Astrocyte (in vitro differentiated cells and primary cell): Measurements from ENCODE around the gene POLR3C. TPM values are rescaled to one million over a fixed set of nuclear protein-coding genes. Genes with fewer than 3 reads are reported as not detected.

Source experiments
- DNase-seq: peaks from one replicate; pipeline ENCODE4 v3.0.0-alpha.2; 2010; ENCODE audit warnings: low read depth
- FAIRE-seq: peaks from 2 replicates; lab custom pipeline; 2011; peaks lifted over from hg19 to GRCh38; lab: Jason Lieb, UNC
- H2AFZ ChIP-seq: 2 replicates; pipeline ENCODE4 v1.6.0; 2012; ENCODE audit warnings: low read depth, low read length, inconsistent platforms
- H3K27ac ChIP-seq: 2 replicates; pipeline ENCODE4 v1.5.1; 2011; ENCODE audit warnings: low read depth, low read length, inconsistent platforms
- H3K27me3 ChIP-seq: 2 replicates; pipeline ENCODE4 v1.6.0; 2011; ENCODE audit warnings: low read length, inconsistent platforms; ENCODE audit not compliant: insufficient read depth
- H3K36me3 ChIP-seq: 2 replicates; pipeline ENCODE4 v1.5.1; 2011; ENCODE audit warnings: low read length, inconsistent platforms; ENCODE audit not compliant: insufficient read depth
- H3K4me1 ChIP-seq: 2 replicates; pipeline ENCODE4 v1.5.1; 2011; ENCODE audit warnings: low read length, inconsistent platforms; ENCODE audit not compliant: insufficient read depth
- H3K4me2 ChIP-seq: 2 replicates; pipeline ENCODE4 v1.6.0; 2012; ENCODE audit warnings: low read length, inconsistent platforms
- H3K4me3 ChIP-seq: 2 replicates; pipeline ENCODE4 v1.5.1; 2011; ENCODE audit warnings: low read depth, mild to moderate bottlenecking, low read length, inconsistent platforms; ENCODE audit not compliant: insufficient read depth
- H3K79me2 ChIP-seq: 2 replicates; pipeline ENCODE4 v1.6.0; 2012; ENCODE audit warnings: mild to moderate bottlenecking, low read length, inconsistent platforms; ENCODE audit not compliant: insufficient read depth
- H3K9ac ChIP-seq: 2 replicates; pipeline ENCODE4 v1.6.0; 2012; ENCODE audit warnings: mild to moderate bottlenecking, low read length, inconsistent platforms
- H3K9me3 ChIP-seq: 2 replicates; pipeline ENCODE4 v1.5.1; 2012; ENCODE audit warnings: low read depth, mild to moderate bottlenecking, low read length, inconsistent platforms; ENCODE audit not compliant: insufficient read depth
- H4K20me1 ChIP-seq: 2 replicates; pipeline ENCODE4 v1.6.0; 2012; ENCODE audit warnings: low read length, inconsistent platforms; ENCODE audit not compliant: insufficient read depth
- H3K27ac Mint-ChIP-seq: one replicate; pipeline ENCODE4 v1.8.0; 2021; ENCODE audit warnings: mild to moderate bottlenecking, mixed read lengths; ENCODE audit not compliant: unreplicated experiment
- H3K27me3 Mint-ChIP-seq: one replicate; pipeline ENCODE4 v1.8.0; 2021; ENCODE audit warnings: low read depth, mixed read lengths; ENCODE audit not compliant: unreplicated experiment
- H3K36me3 Mint-ChIP-seq: one replicate; pipeline ENCODE4 v1.8.0; 2021; ENCODE audit warnings: low read depth, mixed read lengths; ENCODE audit not compliant: unreplicated experiment
- H3K4me1 Mint-ChIP-seq: one replicate; pipeline ENCODE4 v1.8.0; 2021; ENCODE audit warnings: low read depth, mixed read lengths; ENCODE audit not compliant: unreplicated experiment
- H3K4me3 Mint-ChIP-seq: one replicate; pipeline ENCODE4 v1.8.0; 2021; ENCODE audit warnings: mild to moderate bottlenecking, moderate library complexity, mixed read lengths; ENCODE audit not compliant: unreplicated experiment
- H3K9me3 Mint-ChIP-seq: one replicate; pipeline ENCODE4 v1.8.0; 2021; ENCODE audit warnings: mild to moderate bottlenecking, mixed read lengths; ENCODE audit not compliant: unreplicated experiment
- CTCF ChIP-seq: IDR thresholded peaks from 2 replicates; pipeline ENCODE4 v1.5.1; 2011; ENCODE audit warnings: low read depth, mild to moderate bottlenecking, inconsistent platforms, low read length, moderate library complexity; ENCODE audit not compliant: insufficient read depth
- EZH2 ChIP-seq: IDR thresholded peaks from 2 replicates; pipeline ENCODE4 v1.6.1; 2012; ENCODE audit warnings: mild to moderate bottlenecking, low read length, inconsistent platforms; ENCODE audit not compliant: insufficient read depth
- total RNA-seq: library from RNA; stranded (reverse); gene quantifications from 2 replicates; pipeline ENCODE4 v1.2.1, GENCODE V29; 2021

Gene POLR3C
- total RNA-seq, 1 donor from 2014 or later, result 43.3 TPM

DNA sequence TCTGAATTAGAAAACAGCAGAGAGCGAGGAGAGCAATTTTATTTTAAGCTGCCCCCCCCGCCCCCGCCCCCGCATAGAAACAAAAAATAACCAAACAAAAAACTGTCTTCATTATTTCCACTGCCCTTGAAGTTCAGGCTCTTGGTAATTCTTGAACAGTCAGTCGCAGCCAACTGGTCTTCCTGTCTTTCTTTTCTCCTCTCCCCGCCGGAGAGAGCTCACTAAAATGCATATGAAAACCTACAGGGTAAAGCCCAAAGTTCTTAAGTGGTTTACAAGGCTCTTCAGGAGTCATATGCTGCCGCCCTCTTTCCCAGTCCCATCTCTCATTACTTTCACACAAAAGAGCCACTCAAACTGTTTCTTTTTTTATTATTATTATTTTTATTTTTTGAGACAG, 62.8 kb downstream of the POLR3C start:
- no peak overlapping the region for H3K4me2 ChIP-seq
- no peaks in the 10 kb centered on the region for H4K20me1 ChIP-seq
- DNase-seq, result no peak
- Mint-ChIP-seq H3K9me3 (no peaks in the 10 kb centered on the region), H3K27ac (no peak overlapping the region), H3K36me3 (peaks cover 3% of the 10 kb centered on the region), H3K4me3 (peak overlapping the region; percentile 77), H3K4me1 (peaks cover 20% of the 10 kb centered on the region), H3K27me3 (peaks cover 20% of the 10 kb centered on the region)
- no peak overlapping the region for H3K4me3 ChIP-seq
- no peaks in the 10 kb centered on the region for H3K79me2 ChIP-seq
- H3K9ac ChIP-seq, result no peak overlapping the region
- no peaks in the 10 kb centered on the region for H3K9me3 ChIP-seq
- no peak for TF ChIP-seq EZH2
- no peak for TF ChIP-seq CTCF
- H3K27me3 ChIP-seq, result no peaks in the 10 kb centered on the region
- H3K4me1 ChIP-seq, result peaks cover 21% of the 10 kb centered on the region
- H3K36me3 ChIP-seq, result no peaks in the 10 kb centered on the region
- H3K27ac ChIP-seq, result no peak overlapping the region
- FAIRE-seq, result no peak
- no peak overlapping the region for H2AFZ ChIP-seq

- Mint-ChIP-seq H3K27ac (no peak overlapping the region), H3K27me3 (peaks cover 17% of the 10 kb centered on the region), H3K4me1 (peaks cover 25% of the 10 kb centered on the region), H3K4me3 (peak overlapping the region; percentile 15), H3K36me3 (peaks cover 5% of the 10 kb centered on the region), H3K9me3 (no peaks in the 10 kb centered on the region)
- no peaks in the 10 kb centered on the region for H4K20me1 ChIP-seq
- TF ChIP-seq EZH2 (no peak), CTCF (no peak)
- H3K79me2 ChIP-seq, result no peaks in the 10 kb centered on the region
- H3K4me2 ChIP-seq, result no peak overlapping the region
- no peak overlapping the region for H3K9ac ChIP-seq
- peaks cover 27% of the 10 kb centered on the region for H3K4me1 ChIP-seq
- H3K4me3 ChIP-seq, result no peak overlapping the region
- H3K9me3 ChIP-seq, result no peaks in the 10 kb centered on the region
- no peak overlapping the region for H2AFZ ChIP-seq
- no peaks in the 10 kb centered on the region for H3K27me3 ChIP-seq
- FAIRE-seq (no peak), DNase-seq (no peak)
- H3K36me3 ChIP-seq, result no peaks in the 10 kb centered on the region
- no peak overlapping the region for H3K27ac ChIP-seq
These were observed 63.6 kb downstream of the POLR3C start for GRCh38 chr1:145887631-145888030.

DNA sequence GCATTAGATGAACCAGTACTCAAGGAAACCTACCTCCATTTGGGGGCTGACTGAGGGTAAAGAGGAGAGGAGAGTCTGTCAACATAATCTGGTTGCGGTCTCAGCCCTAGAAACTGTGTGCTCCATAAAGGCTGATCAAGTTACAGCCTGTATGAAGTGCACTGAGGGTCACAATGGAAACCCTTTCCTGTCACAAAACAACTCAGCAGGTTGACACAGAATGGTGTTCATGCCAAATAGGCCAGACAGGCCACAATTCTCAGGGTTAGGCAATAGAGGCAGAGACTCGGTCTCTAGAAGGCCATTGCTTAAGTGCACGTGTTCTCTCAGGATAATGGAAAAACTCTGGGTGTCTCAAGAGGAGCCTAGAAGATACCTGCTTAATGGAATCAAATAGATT, 65.7 kb downstream of the POLR3C start:
- Histone ChIP-seq H3K36me3 (no peaks in the 10 kb centered on the region), H3K4me3 (no peak overlapping the region), H3K79me2 (no peaks in the 10 kb centered on the region), H3K27me3 (no peaks in the 10 kb centered on the region), H2AFZ (no peak overlapping the region), H3K4me1 (peaks cover 28% of the 10 kb centered on the region), H3K9ac (no peak overlapping the region), H3K4me2 (no peak overlapping the region), H4K20me1 (no peaks in the 10 kb centered on the region), H3K9me3 (no peaks in the 10 kb centered on the region), H3K27ac (no peak overlapping the region)
- Mint-ChIP-seq H3K4me3 (no peak overlapping the region), H3K9me3 (no peaks in the 10 kb centered on the region), H3K36me3 (peaks cover 5% of the 10 kb centered on the region), H3K4me1 (peaks cover 24% of the 10 kb centered on the region), H3K27ac (no peak overlapping the region), H3K27me3 (peaks cover 7% of the 10 kb centered on the region)
- DNase-seq (no peak), FAIRE-seq (no peak)
- TF ChIP-seq CTCF (no peak), EZH2 (no peak)
